Measurements from ENCODE around the gene SYDE2.

DNA sequence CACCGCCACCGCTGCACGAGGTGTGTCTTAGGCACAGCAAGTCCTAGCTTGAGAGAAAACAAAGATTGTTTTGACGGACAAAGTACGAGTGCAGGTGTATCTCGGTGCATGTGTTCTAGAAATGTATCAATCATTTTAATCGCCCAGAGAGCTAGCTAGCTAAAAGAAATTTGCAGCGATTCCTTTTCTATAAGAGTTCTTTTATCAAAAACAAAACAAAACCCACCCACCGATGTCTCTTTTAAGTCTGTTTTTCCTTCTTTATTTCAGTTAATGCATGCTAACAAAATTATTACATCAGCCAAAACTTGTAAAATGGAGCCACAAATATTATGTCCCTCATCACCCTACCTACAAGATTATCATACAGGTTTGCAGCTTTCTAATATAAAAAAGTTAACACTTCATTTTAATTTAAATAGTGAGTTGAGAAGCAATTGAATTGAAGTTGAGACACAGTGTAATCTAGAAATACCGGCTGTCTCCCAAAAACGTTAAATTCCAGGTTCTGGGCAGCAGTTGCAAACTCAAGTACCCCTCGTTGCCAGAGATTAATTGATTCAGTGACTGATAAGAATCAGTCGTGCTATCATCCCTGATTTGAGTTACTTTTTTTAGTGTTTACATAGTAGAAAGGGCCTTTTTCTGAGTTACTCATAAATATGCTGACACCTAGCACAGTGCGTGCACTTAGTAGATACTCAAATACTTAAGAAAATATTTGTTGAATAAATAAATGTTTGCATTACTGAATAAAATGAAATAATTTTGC lies 1.5 kb upstream of the SYDE2 start:
- TF ChIP-seq, protein P1, sequence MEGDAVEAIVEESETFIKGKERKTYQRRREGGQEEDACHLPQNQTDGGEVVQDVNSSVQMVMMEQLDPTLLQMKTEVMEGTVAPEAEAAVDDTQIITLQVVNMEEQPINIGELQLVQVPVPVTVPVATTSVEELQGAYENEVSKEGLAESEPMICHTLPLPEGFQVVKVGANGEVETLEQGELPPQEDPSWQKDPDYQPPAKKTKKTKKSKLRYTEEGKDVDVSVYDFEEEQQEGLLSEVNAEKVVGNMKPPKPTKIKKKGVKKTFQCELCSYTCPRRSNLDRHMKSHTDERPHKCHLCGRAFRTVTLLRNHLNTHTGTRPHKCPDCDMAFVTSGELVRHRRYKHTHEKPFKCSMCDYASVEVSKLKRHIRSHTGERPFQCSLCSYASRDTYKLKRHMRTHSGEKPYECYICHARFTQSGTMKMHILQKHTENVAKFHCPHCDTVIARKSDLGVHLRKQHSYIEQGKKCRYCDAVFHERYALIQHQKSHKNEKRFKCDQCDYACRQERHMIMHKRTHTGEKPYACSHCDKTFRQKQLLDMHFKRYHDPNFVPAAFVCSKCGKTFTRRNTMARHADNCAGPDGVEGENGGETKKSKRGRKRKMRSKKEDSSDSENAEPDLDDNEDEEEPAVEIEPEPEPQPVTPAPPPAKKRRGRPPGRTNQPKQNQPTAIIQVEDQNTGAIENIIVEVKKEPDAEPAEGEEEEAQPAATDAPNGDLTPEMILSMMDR (IDR thresholded peaks at IDR 0.05), result no peak
- TF ChIP-seq POLR2A (IDR thresholded peaks at IDR 0.05; ENCODE audit: low read depth), result no peak
